ENCODE data around the gene PCSK5. TPM values are rescaled to one million over a fixed set of nuclear protein-coding genes. Genes with fewer than 3 reads are reported as not detected.

Gene PCSK5
- total RNA-seq, 1 experiment from 2014 or later: 13.3 TPM

- no peak for DNase-seq (ENCODE audit: extremely low read depth, low read depth)
Measured at GRCh38 chr9:76115396-76115795, 224.9 kb downstream of the PCSK5 start.

- no peak for DNase-seq (ENCODE audit: extremely low read depth, low read depth)
Measured at GRCh38 chr9:76115982-76116646, 225.6 kb downstream of the PCSK5 start.

GRCh38 chr9:76116913-76117312, 226.4 kb downstream of the PCSK5 start:
- no peak for DNase-seq (ENCODE audit: extremely low read depth, low read depth)

- no peak for DNase-seq (ENCODE audit: extremely low read depth, low read depth)
Measured at GRCh38 chr9:76127637-76128036, 237.2 kb downstream of the PCSK5 start.

- DNase-seq (ENCODE audit: extremely low read depth, low read depth): no peak
Measured at GRCh38 chr9:76135902-76136301, 245.4 kb downstream of the PCSK5 start.

GRCh38 chr9:76136986-76137385, 246.5 kb downstream of the PCSK5 start:
- peak; percentile 1 for DNase-seq (ENCODE audit: extremely low read depth, low read depth)

- DNase-seq (ENCODE audit: extremely low read depth, low read depth): no peak
Measured at GRCh38 chr9:76137931-76138330, 247.5 kb downstream of the PCSK5 start.

GRCh38 chr9:76138360-76138759, 247.9 kb downstream of the PCSK5 start:
- DNase-seq (ENCODE audit: extremely low read depth, low read depth): no peak

GRCh38 chr9:76143834-76144233, 253.4 kb downstream of the PCSK5 start:
- DNase-seq (ENCODE audit: extremely low read depth, low read depth): no peak

GRCh38 chr9:76150013-76150412, 259.5 kb downstream of the PCSK5 start:
- DNase-seq (ENCODE audit: extremely low read depth, low read depth): no peak

GRCh38 chr9:76151267-76151666, 260.8 kb downstream of the PCSK5 start:
- no peak for DNase-seq (ENCODE audit: extremely low read depth, low read depth)

GRCh38 chr9:76153339-76153738, 262.9 kb downstream of the PCSK5 start:
- DNase-seq (ENCODE audit: extremely low read depth, low read depth): no peak

GRCh38 chr9:76153902-76154629, 263.6 kb downstream of the PCSK5 start:
- DNase-seq (ENCODE audit: extremely low read depth, low read depth): no peak

GRCh38 chr9:76155361-76155760, 264.9 kb downstream of the PCSK5 start:
- no peak for DNase-seq (ENCODE audit: extremely low read depth, low read depth)

GRCh38 chr9:76158713-76159112, 268.2 kb downstream of the PCSK5 start:
- no peak for DNase-seq (ENCODE audit: extremely low read depth, low read depth)

- DNase-seq (ENCODE audit: extremely low read depth, low read depth): no peak
Measured at GRCh38 chr9:76159293-76159926, 268.9 kb downstream of the PCSK5 start.

GRCh38 chr9:76161106-76161505, 270.6 kb downstream of the PCSK5 start:
- DNase-seq (ENCODE audit: extremely low read depth, low read depth): no peak

- no peak for DNase-seq (ENCODE audit: extremely low read depth, low read depth)
Measured at GRCh38 chr9:76161541-76161940, 271.1 kb downstream of the PCSK5 start.

GRCh38 chr9:76162086-76162730, 271.7 kb downstream of the PCSK5 start:
- DNase-seq (ENCODE audit: extremely low read depth, low read depth): no peak

GRCh38 chr9:76162751-76163500, 272.5 kb downstream of the PCSK5 start:
- no peak for DNase-seq (ENCODE audit: extremely low read depth, low read depth)

GRCh38 chr9:76166526-76166925, 276.1 kb downstream of the PCSK5 start:
- DNase-seq (ENCODE audit: extremely low read depth, low read depth): no peak
